Measurements from ENCODE around the gene PLEKHN1.

GRCh38 chr1:1013922-1014648 lies 47.8 kb downstream of the PLEKHN1 start:
- TF ChIP-seq CTCF (IDR thresholded peaks at IDR 0.05) (no peak), ZBTB33 (IDR thresholded peaks at IDR 0.05; ENCODE audit: borderline replicate concordance, low read depth) (no peak), POLR2AphosphoS5 (IDR thresholded peaks at IDR 0.05; ENCODE audit: low read depth, low read length) (no peak), SIN3A (IDR thresholded peaks at IDR 0.05; ENCODE audit: borderline replicate concordance, low read depth, low read length) (no peak), TEAD4 (IDR thresholded peaks at IDR 0.05; ENCODE audit: borderline replicate concordance, insufficient read depth) (no peak), RXRA (IDR thresholded peaks at IDR 0.05; ENCODE audit: borderline replicate concordance, low read depth) (no peak), FOXM1 (IDR thresholded peaks at IDR 0.05; ENCODE audit: low read depth) (no peak), RFX5 (IDR thresholded peaks at IDR 0.05; ENCODE audit: low read length) (no peak), PBX3 (IDR thresholded peaks at IDR 0.05) (no peak), NRF1 (IDR thresholded peaks at IDR 0.05; ENCODE audit: low read depth, low read length) (no peak)

Data from SK-N-SH (cell line).